IMR-90 (cell line): Measurements from ENCODE around the gene MTA1. TPM values are rescaled to one million over a fixed set of nuclear protein-coding genes. Genes with fewer than 3 reads are reported as not detected.

Source experiments
- ATAC-seq: fragments of 200-7000 bp; cut with Tn5 transposase; 2 replicates; pipeline ENCODE4 v1.9.1; 2020; ENCODE audit warnings: low read depth, mild to moderate bottlenecking, moderate library complexity
- BruUV-seq: library from RNA; stranded (reverse); fragments of 400-500 nt; replicated peaks from 2 replicates; lab custom pipeline; 2021; lab: Mats Ljungman, UMichigan
- CTCF ChIA-PET: fragments of 300-600 bp; formaldehyde crosslinking; extraction: SDS; loops from one replicate; lab custom pipeline; 2021; ENCODE audit warnings: antibody characterized with exemption; lab: Yijun Ruan, JAX
- POLR2A ChIA-PET: fragments of 300-600 bp; sonication (Branson Sonifier 250); formaldehyde crosslinking; loops from one replicate; lab custom pipeline; 2022; ENCODE audit warnings: antibody characterized with exemption; ENCODE audit not compliant: unreplicated experiment; lab: Charles Lee
- DNase-seq: peaks from one replicate; pipeline ENCODE4 v3.0.0; 2013
- H2AFZ ChIP-seq: replicated peaks from 2 replicates; pipeline ENCODE3; 2013; ENCODE audit warnings: low read length, mild to moderate bottlenecking; ENCODE audit not compliant: poor library complexity
- H2AK5ac ChIP-seq: 2 replicates; pipeline ENCODE4 v1.6.1; 2013; ENCODE audit warnings: low read depth, low read length, inconsistent platforms
- H2AK9ac ChIP-seq: replicated peaks from 2 replicates; pipeline ENCODE3; 2013; ENCODE audit warnings: mild to moderate bottlenecking, low read depth, low read length, moderate library complexity; ENCODE audit not compliant: poor library complexity
- H2BK120ac ChIP-seq: 2 replicates; pipeline ENCODE4 v1.6.1; 2013; ENCODE audit warnings: low read depth, low read length, inconsistent platforms
- H2BK15ac ChIP-seq: 3 replicates; pipeline ENCODE4 v1.6.1; 2013; ENCODE audit warnings: low read depth, low read length, inconsistent platforms
- H2BK20ac ChIP-seq: 2 replicates; pipeline ENCODE4 v1.6.1; 2013; ENCODE audit warnings: low read depth, mild to moderate bottlenecking, inconsistent platforms, low read length, moderate library complexity
- H2BK5ac ChIP-seq: 2 replicates; pipeline ENCODE4 v1.6.1; 2013; ENCODE audit warnings: mild to moderate bottlenecking, low read depth, low read length, inconsistent platforms; ENCODE audit not compliant: poor library complexity, severe bottlenecking
- H3K14ac ChIP-seq: replicated peaks from 2 replicates; pipeline ENCODE4 v1.6.1; 2013; ENCODE audit warnings: low read depth, low read length, inconsistent platforms
- H3K18ac ChIP-seq: 2 replicates; pipeline ENCODE4 v1.6.1; 2013; ENCODE audit warnings: low read depth, low read length, control low read depth
- H3K23ac ChIP-seq: 2 replicates; pipeline ENCODE4 v1.6.1; 2013; ENCODE audit warnings: low read depth, low read length, inconsistent platforms
- H3K27ac ChIP-seq: 2 replicates; pipeline ENCODE4 v1.5.1; 2013; ENCODE audit warnings: mild to moderate bottlenecking, control low read depth, low read length; ENCODE audit not compliant: insufficient read depth
- H3K27me3 ChIP-seq: 2 replicates; pipeline ENCODE4 v1.6.1; 2013; ENCODE audit warnings: low read length; ENCODE audit not compliant: control insufficient read depth, insufficient read depth
- H3K36me3 ChIP-seq: 2 replicates; pipeline ENCODE4 v1.6.1; 2013; ENCODE audit warnings: low read length, mixed read lengths; ENCODE audit not compliant: control insufficient read depth, insufficient read depth
- H3K4ac ChIP-seq: 2 replicates; pipeline ENCODE4 v1.6.1; 2013; ENCODE audit warnings: low read depth, low read length, inconsistent platforms
- H3K4me1 ChIP-seq: 2 replicates; pipeline ENCODE4 v1.6.1; 2013; ENCODE audit warnings: low read length, mixed read lengths; ENCODE audit not compliant: control insufficient read depth, insufficient read depth
- H3K4me2 ChIP-seq: 2 replicates; pipeline ENCODE4 v1.6.1; 2013; ENCODE audit warnings: low read depth, mild to moderate bottlenecking, control low read depth, low read length, moderate library complexity
- H3K4me3 ChIP-seq: 2 replicates; pipeline ENCODE4 v1.5.1; 2013; ENCODE audit warnings: low read depth, mild to moderate bottlenecking, control low read depth, low read length, moderate library complexity; ENCODE audit not compliant: insufficient read depth
- H3K56ac ChIP-seq: 2 replicates; pipeline ENCODE4 v1.6.1; 2013; ENCODE audit warnings: low read length, inconsistent platforms; ENCODE audit not compliant: insufficient read depth; ENCODE audit errors: extremely low read depth
- H3K79me1 ChIP-seq, 2 experiments: 2 replicates each; pipeline ENCODE4 v1.6.1; 2013; ENCODE audit warnings: low read length in 2 of 2, inconsistent platforms in 1 of 2, low read depth in 1 of 2
- H3K9ac ChIP-seq: 2 replicates; pipeline ENCODE4 v1.6.1; 2013; ENCODE audit warnings: low read depth, low read length, control low read depth
- H3K9me1 ChIP-seq: 2 replicates; pipeline ENCODE4 v1.6.1; 2013; ENCODE audit warnings: low read length, inconsistent platforms; ENCODE audit not compliant: insufficient read depth
- H3K9me3 ChIP-seq: 2 replicates; pipeline ENCODE4 v1.6.1; 2013; ENCODE audit warnings: low read length; ENCODE audit not compliant: control insufficient read depth, insufficient read depth
- H4K20me1 ChIP-seq: 2 replicates; pipeline ENCODE4 v1.6.1; 2013; ENCODE audit warnings: low read length, inconsistent platforms; ENCODE audit not compliant: insufficient read depth
- H4K5ac ChIP-seq: 2 replicates; pipeline ENCODE4 v1.6.1; 2013; ENCODE audit warnings: mild to moderate bottlenecking, low read depth, low read length, control low read depth
- H4K8ac ChIP-seq, 2 experiments: 2 replicates each; pipeline ENCODE4 v1.6.1; 2013; ENCODE audit warnings: low read depth in 2 of 2, low read length in 2 of 2, control low read depth in 1 of 2, inconsistent platforms in 1 of 2
- H4K91ac ChIP-seq: 2 replicates; pipeline ENCODE4 v1.6.1; 2013; ENCODE audit warnings: low read depth, low read length, inconsistent platforms; ENCODE audit not compliant: insufficient read depth
- MAFK ChIP-seq: IDR thresholded peaks from 2 replicates; pipeline ENCODE4 v1.6.1; 2012; ENCODE audit warnings: low read depth, low read length, improper control_type of control experiment
- MXI1 ChIP-seq: IDR thresholded peaks from 2 replicates; pipeline ENCODE4 v1.6.1; 2012; ENCODE audit warnings: low read depth, mild to moderate bottlenecking, low read length, moderate library complexity, borderline replicate concordance
- WGBS, 2 experiments: methylation state at CpG; one replicate each; pipeline versions ENCODE4 v1.1.5 to v1.1.7; 2013; ENCODE audit warnings: missing lambda C conversion rate in 2 of 2; ENCODE audit not compliant: insufficient read length in 1 of 2; ENCODE audit errors: extremely low coverage in 2 of 2; 5-methylcytosine and 5-hydroxymethylcytosine counted together
- dilution Hi-C: fragments of 300-500 bp; cut with HindIII; formaldehyde crosslinking; loops from one replicate; pipeline ENCODE4 v1.14.3; 2018; ENCODE audit warnings: low sequenced_read_pairs; ENCODE audit not compliant: unreplicated experiment
- in situ Hi-C: fragments of 300-500 bp; cut with MboI; formaldehyde crosslinking; loops from 3 replicates; pipeline ENCODE4 v1.14.3; 2019; ENCODE audit warnings: low sequenced_read_pairs, inconsistent platforms, mixed read lengths
- intact Hi-C: fragments of 100-400 bp; cut with micrococcal nuclease; formaldehyde crosslinking; loops from 2 replicates; pipeline ENCODE4 v1.10.0; 2022
- polyA plus RNA-seq, 3 experiments: library from polyadenylated mRNA; depleted of rRNA; stranded (reverse); fragments of >200 nt; gene quantifications; 2 replicates each; pipeline ENCODE4 v1.2.3, GENCODE V29; 2012; ENCODE audit warnings: low replicate concordance in 1 of 3
- total RNA-seq: library from RNA; depleted of rRNA; stranded (reverse); fragments of >200 nt; gene quantifications from 2 replicates; pipeline ENCODE4 v1.2.3, GENCODE V29; 2012

Gene MTA1
- total and polyA plus RNA-seq, 2 of the 4 experiments (the other 2 are of a cell fraction) = 21.5 to 61.6 TPM

DNA sequence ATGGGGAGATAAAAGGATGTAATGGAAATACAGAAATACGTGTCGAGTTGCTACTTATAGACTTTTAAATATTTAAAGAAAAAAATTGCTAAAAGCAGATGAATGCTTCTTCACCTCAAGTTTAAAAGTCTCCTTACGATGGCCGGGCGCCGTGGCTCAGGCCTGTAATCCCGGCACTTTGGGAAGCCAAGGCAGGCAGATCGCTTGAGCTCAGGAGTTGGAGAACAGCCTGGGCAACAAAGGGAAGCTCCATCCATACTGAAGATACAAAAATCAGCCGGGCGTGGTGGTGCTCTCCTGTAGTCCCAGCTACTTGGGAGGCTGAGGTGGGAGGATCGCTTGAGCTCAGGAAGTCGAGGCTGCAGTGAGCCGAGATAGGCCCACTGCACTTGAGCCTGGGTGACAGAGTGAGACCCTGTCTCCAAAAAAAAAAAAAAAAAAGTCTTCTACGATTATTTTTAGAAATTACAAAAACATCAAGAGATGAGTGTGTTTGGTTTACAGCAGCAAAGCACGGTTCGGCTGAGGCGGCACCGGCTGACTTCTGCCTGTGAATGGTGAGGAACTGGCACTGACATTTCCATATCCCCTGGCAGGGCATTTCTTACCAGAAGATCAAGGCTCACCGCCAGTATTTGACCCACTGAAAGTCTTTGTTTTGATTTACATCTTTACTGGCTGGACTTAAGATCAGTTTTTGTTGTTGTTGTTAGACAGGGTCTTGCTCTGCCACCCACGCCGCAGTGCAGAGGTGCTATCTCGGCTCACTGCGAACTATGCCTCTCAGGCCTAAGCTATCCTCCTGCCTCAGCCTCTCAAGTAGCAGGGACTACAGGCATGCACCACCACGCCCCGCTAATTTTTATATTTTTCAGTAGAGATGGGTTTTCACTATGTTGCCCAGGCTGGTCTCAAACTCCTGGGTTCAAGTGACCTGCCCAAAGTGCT, 3.9 kb upstream of the MTA1 start:
- Histone ChIP-seq H3K23ac (no peak overlapping the region), H3K14ac (no peak overlapping the region), H2BK20ac (no peak overlapping the region), H3K9me1 (peaks cover 8% of the 10 kb centered on the region; the same call in 1 of the 2 replicates), H4K8ac (peak overlapping the region in 1 of 2 experiments; percentile 55; a peak in 2 of 4 replicates), H4K5ac (no peak overlapping the region), H3K27ac (no peak overlapping the region), H3K4ac (no peak overlapping the region), H4K91ac (no peak overlapping the region), H3K4me1 (peaks cover 13% of the 10 kb centered on the region), H3K79me1 (peaks cover 4 to 15% of the 10 kb centered on the region in 2 experiments; a peak in 3 of 4 replicates), H3K27me3 (no peaks in the 10 kb centered on the region), H3K36me3 (no peaks in the 10 kb centered on the region), H4K20me1 (no peaks in the 10 kb centered on the region; the same call in 1 of the 2 replicates), H2BK5ac (no peak overlapping the region), H2AFZ (no peak overlapping the region), H3K4me2 (peak overlapping the region; percentile 69), H3K9me3 (no peaks in the 10 kb centered on the region), H3K9ac (peak overlapping the region; percentile 46; the same call in 1 of the 2 replicates), H2BK120ac (no peak overlapping the region), H2AK9ac (no peak overlapping the region), H3K56ac (no peak overlapping the region), H2BK15ac (no peak overlapping the region), H2AK5ac (no peak overlapping the region), H3K4me3 (peak overlapping the region; percentile 61; the same call in 1 of the 2 replicates), H3K18ac (no peak overlapping the region)
- TF ChIP-seq MAFK = no peak
- no peak for TF ChIP-seq MXI1
- BruUV-seq = no TSS peak
- CTCF ChIA-PET = no interaction called here
- intact Hi-C loops (no loop called here), in situ Hi-C loops (no loop called here), dilution Hi-C loops (no loop called here)
- POLR2A ChIA-PET = no interaction called here
- DNase-seq = no peak
- ATAC-seq = no peak
- 83% methylated on average over 9 of the region's 25 CpGs; no CpG with 5 or more reads in 1 of the 2 experiments for WGBS, 2 experiments
